Kidney capillary endothelial cell (primary cell): ENCODE data around the gene CLIP2.
"Not testable (repeated sequence)": the region's sequence is repeated elsewhere in the genome, so short reads cannot be mapped to it uniquely, and the experiment has no call there.

Experiments used
- DNase-seq: peaks from one replicate; pipeline ENCODE4 v3.0.0-alpha.2; 2018; ENCODE audit warnings: low spot score

The CLIP2 gene

GRCh38 chr7:74297516-74298233 lies 8.5 kb downstream of the CLIP2 start:
- DNase-seq, result no peak

- DNase-seq, result no peak
Measured at GRCh38 chr7:74299401-74299800, 10.2 kb downstream of the CLIP2 start.

- DNase-seq, result no peak
Measured at GRCh38 chr7:74300926-74301325, 11.7 kb downstream of the CLIP2 start.

- no peak for DNase-seq
Measured at GRCh38 chr7:74302745-74303221, 13.6 kb downstream of the CLIP2 start.

GRCh38 chr7:74304550-74304949 lies 15.3 kb downstream of the CLIP2 start:
- DNase-seq, result no peak

- DNase-seq, result no peak
Measured at GRCh38 chr7:74306004-74306729, 17.0 kb downstream of the CLIP2 start.

GRCh38 chr7:74306730-74307469 lies 17.7 kb downstream of the CLIP2 start:
- DNase-seq, result peak; percentile 69

- no peak for DNase-seq
Measured at GRCh38 chr7:74307738-74308505, 18.7 kb downstream of the CLIP2 start.

GRCh38 chr7:74309181-74309580 lies 20.0 kb downstream of the CLIP2 start:
- no peak for DNase-seq

- peak; percentile 38 for DNase-seq
Measured at GRCh38 chr7:74311305-74311744, 22.1 kb downstream of the CLIP2 start.

GRCh38 chr7:74312418-74313028 lies 23.3 kb downstream of the CLIP2 start:
- no peak for DNase-seq

GRCh38 chr7:74315891-74316290 lies 26.7 kb downstream of the CLIP2 start:
- not testable (repeated sequence) for DNase-seq

GRCh38 chr7:74317146-74317782 lies 28.1 kb downstream of the CLIP2 start:
- DNase-seq, result no peak

- no peak for DNase-seq
Measured at GRCh38 chr7:74318043-74318442, 28.8 kb downstream of the CLIP2 start.

- no peak for DNase-seq
Measured at GRCh38 chr7:74320645-74321221, 31.5 kb downstream of the CLIP2 start.

GRCh38 chr7:74322892-74323291 lies 33.7 kb downstream of the CLIP2 start:
- not testable (repeated sequence) for DNase-seq

- DNase-seq, result no peak
Measured at GRCh38 chr7:74324531-74325209, 35.5 kb downstream of the CLIP2 start.

- DNase-seq, result no peak
Measured at GRCh38 chr7:74325210-74325565, 36.0 kb downstream of the CLIP2 start.

GRCh38 chr7:74329225-74329624 lies 40.0 kb downstream of the CLIP2 start:
- no peak for DNase-seq
